Gastroesophageal sphincter (tissue), 3 donors: ENCODE data around the gene ODC1.

ENCODE experiments used
- EP300 ChIP-seq: sonication (generic); formaldehyde crosslinking; IDR thresholded peaks from one replicate; pipeline ENCODE4 v1.6.1; 2017; ENCODE audit warnings: antibody characterized with exemption, mild to moderate bottlenecking
- TF ChIP-seq, protein P1 (sequence below), 4 experiments: fragments of 200-600 bp in 2 of 4; fragments of 450-650 bp in 2 of 4; sonication (generic) in 1 of 4; IDR thresholded peaks; one replicate each; pipeline ENCODE4 v1.5.1; 2017 to 2019; ENCODE audit warnings: antibody characterized with exemption in 4 of 4, mild to moderate bottlenecking in 2 of 4, moderate library complexity in 2 of 4

DNA sequence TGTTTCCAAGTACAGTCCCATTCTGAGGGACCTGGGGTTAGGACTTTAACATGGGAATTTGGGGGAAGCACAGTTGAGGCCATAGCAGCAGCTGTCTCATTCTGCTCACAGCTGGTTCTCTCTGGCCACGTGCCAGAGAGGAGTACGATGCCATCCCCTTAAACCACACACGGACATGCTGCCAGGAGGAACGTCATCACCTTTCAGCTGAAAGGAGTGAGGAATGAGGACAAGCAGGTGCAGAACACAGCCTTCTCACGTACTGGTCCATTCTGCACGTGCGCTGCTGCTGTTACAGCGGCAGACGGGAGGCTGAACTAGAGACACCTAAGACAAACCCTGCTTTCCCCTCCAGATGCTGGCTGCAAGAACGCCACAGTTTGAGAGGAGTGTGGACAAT lies 33.5 kb downstream of the ODC1 start:
- TF ChIP-seq, protein P1, sequence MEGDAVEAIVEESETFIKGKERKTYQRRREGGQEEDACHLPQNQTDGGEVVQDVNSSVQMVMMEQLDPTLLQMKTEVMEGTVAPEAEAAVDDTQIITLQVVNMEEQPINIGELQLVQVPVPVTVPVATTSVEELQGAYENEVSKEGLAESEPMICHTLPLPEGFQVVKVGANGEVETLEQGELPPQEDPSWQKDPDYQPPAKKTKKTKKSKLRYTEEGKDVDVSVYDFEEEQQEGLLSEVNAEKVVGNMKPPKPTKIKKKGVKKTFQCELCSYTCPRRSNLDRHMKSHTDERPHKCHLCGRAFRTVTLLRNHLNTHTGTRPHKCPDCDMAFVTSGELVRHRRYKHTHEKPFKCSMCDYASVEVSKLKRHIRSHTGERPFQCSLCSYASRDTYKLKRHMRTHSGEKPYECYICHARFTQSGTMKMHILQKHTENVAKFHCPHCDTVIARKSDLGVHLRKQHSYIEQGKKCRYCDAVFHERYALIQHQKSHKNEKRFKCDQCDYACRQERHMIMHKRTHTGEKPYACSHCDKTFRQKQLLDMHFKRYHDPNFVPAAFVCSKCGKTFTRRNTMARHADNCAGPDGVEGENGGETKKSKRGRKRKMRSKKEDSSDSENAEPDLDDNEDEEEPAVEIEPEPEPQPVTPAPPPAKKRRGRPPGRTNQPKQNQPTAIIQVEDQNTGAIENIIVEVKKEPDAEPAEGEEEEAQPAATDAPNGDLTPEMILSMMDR (IDR thresholded peaks at IDR 0.05), result no peak
- TF ChIP-seq EP300, result no peak
